ENCODE measurements around the gene CARMIL1.

The CARMIL1 gene

GRCh38 chr6:25312034-25312620 lies 33.0 kb downstream of the CARMIL1 start:
- peak; percentile 75 for DNase-seq

- DNase-seq = peak; percentile 67
Observed at GRCh38 chr6:25312703-25313102, 33.5 kb downstream of the CARMIL1 start.

GRCh38 chr6:25314509-25315175 lies 35.5 kb downstream of the CARMIL1 start:
- no peak for DNase-seq

- no peak for DNase-seq
Observed at GRCh38 chr6:25315194-25316177, 36.3 kb downstream of the CARMIL1 start.

- no peak for DNase-seq
Observed at GRCh38 chr6:25316626-25317025, 37.5 kb downstream of the CARMIL1 start.

GRCh38 chr6:25318589-25318988 lies 39.4 kb downstream of the CARMIL1 start:
- DNase-seq = no peak

- DNase-seq = no peak
Observed at GRCh38 chr6:25320459-25320858, 41.3 kb downstream of the CARMIL1 start.

- DNase-seq = no peak
Observed at GRCh38 chr6:25322692-25323091, 43.5 kb downstream of the CARMIL1 start.

GRCh38 chr6:25324066-25324762 lies 45.0 kb downstream of the CARMIL1 start:
- no peak for DNase-seq

GRCh38 chr6:25326126-25326525 lies 47.0 kb downstream of the CARMIL1 start:
- DNase-seq = no peak

GRCh38 chr6:25326960-25327359 lies 47.8 kb downstream of the CARMIL1 start:
- DNase-seq = no peak

GRCh38 chr6:25327432-25327831 lies 48.3 kb downstream of the CARMIL1 start:
- DNase-seq = no peak

- DNase-seq = no peak
Observed at GRCh38 chr6:25329161-25329817, 50.1 kb downstream of the CARMIL1 start.

GRCh38 chr6:25329982-25330381 lies 50.8 kb downstream of the CARMIL1 start:
- no peak for DNase-seq

GRCh38 chr6:25330796-25331685 lies 51.9 kb downstream of the CARMIL1 start:
- DNase-seq = no peak

- DNase-seq = no peak
Observed at GRCh38 chr6:25332165-25332564, 53.0 kb downstream of the CARMIL1 start.

- DNase-seq = no peak
Observed at GRCh38 chr6:25332655-25333071, 53.5 kb downstream of the CARMIL1 start.

GRCh38 chr6:25333471-25333870 lies 54.3 kb downstream of the CARMIL1 start:
- DNase-seq = no peak

GRCh38 chr6:25334793-25335192 lies 55.6 kb downstream of the CARMIL1 start:
- DNase-seq = no peak

GRCh38 chr6:25336996-25337395 lies 57.8 kb downstream of the CARMIL1 start:
- no peak for DNase-seq

- no peak for DNase-seq
Observed at GRCh38 chr6:25337431-25337830, 58.3 kb downstream of the CARMIL1 start.

All from fibroblast of skin of right biceps (primary cell).